A549 (cell line): Measurements from ENCODE around the gene BRF1. TPM values are rescaled to one million over a fixed set of nuclear protein-coding genes. Genes with fewer than 3 reads are reported as not detected.

Source experiments
- ATAC-seq, 2 experiments: fragments of 200-7000 bp in 1 of 2; fragments of >200 bp in 1 of 2; cut with Nextera tagmentation in 1 of 2; cut with Tn5 transposase in 1 of 2; 3 replicates each; pipeline versions ENCODE4 v1.8.0 to v1.9.1; 2018 to 2020; ENCODE audit warnings: mild to moderate bottlenecking in 1 of 2, moderate library complexity in 1 of 2
- CTCF ChIA-PET: fragments of 300-600 bp; sonication (Branson Sonifier 250); formaldehyde crosslinking; extraction: SDS; loops from one replicate; lab custom pipeline; 2021; ENCODE audit warnings: antibody characterized with exemption, inconsistent platforms; lab: Yijun Ruan, JAX
- POLR2A ChIA-PET: fragments of 350-600 bp; formaldehyde crosslinking; extraction: SDS; loops from one replicate; lab custom pipeline; 2021; ENCODE audit warnings: antibody characterized with exemption, inconsistent platforms; lab: Yijun Ruan, JAX
- DNase-seq, 2 experiments: peaks; one replicate each; pipeline versions ENCODE4 v3.0.0 to v3.0.0-alpha.2; 2011 to 2016; ENCODE audit warnings: low read depth in 1 of 2, low spot score in 1 of 2
- FAIRE-seq: peaks from 2 replicates; lab custom pipeline; 2011; peaks lifted over from hg19 to GRCh38; lab: Jason Lieb, UNC
- H3K27ac ChIP-seq, 2 experiments: fragments of >200 bp; sonication (Bioruptor Twin); formaldehyde crosslinking; 3 replicates each; pipeline ENCODE4 v1.5.1; 2016 to 2017
- H3K4me1 ChIP-seq: fragments of >200 bp; sonication (Bioruptor Twin); formaldehyde crosslinking; 3 replicates; pipeline ENCODE4 v1.6.1; 2016
- H3K4me2 ChIP-seq: fragments of >200 bp; sonication (Bioruptor Twin); formaldehyde crosslinking; 3 replicates; pipeline ENCODE4 v1.6.1; 2016
- H3K4me3 ChIP-seq: fragments of >200 bp; sonication (Bioruptor Twin); formaldehyde crosslinking; 3 replicates; pipeline ENCODE4 v1.5.1; 2016
- H3K9me3 ChIP-seq: fragments of >200 bp; sonication (Bioruptor Twin); formaldehyde crosslinking; 3 replicates; pipeline ENCODE4 v1.6.1; 2016
- CHD2 ChIP-seq: fragments of 150-350 bp; IDR thresholded peaks from 2 replicates; pipeline ENCODE4 v1.6.1; 2014; ENCODE audit warnings: low read length; ENCODE audit not compliant: partially characterized antibody
- CHD4 ChIP-seq: fragments of 200-600 bp; sonication (generic); IDR thresholded peaks from 2 replicates; pipeline ENCODE4 v1.6.1; 2016; ENCODE audit warnings: antibody characterized with exemption, mild to moderate bottlenecking, borderline replicate concordance
- EHMT2 ChIP-seq: fragments of 200-600 bp; sonication (generic); IDR thresholded peaks from 2 replicates; pipeline ENCODE4 v1.6.1; 2016; ENCODE audit warnings: antibody characterized with exemption, low read depth, mild to moderate bottlenecking, moderate library complexity
- ESRRA ChIP-seq: fragments of 150-350 bp; IDR thresholded peaks from 2 replicates; pipeline ENCODE4 v1.6.1; 2014; ENCODE audit warnings: mild to moderate bottlenecking, low read length, borderline replicate concordance
- FOSB ChIP-seq: fragments of 250-450 bp; sonication (Bioruptor Pico); IDR thresholded peaks from 2 replicates; pipeline ENCODE4 v1.5.0; 2020; ENCODE audit warnings: mild to moderate bottlenecking, moderate library complexity
- HMGXB4 ChIP-seq: fragments of 250-450 bp; sonication (Bioruptor Pico); IDR thresholded peaks from 2 replicates; pipeline ENCODE4 v1.5.0; 2021; ENCODE audit warnings: mild to moderate bottlenecking, moderate library complexity, borderline replicate concordance
- JUN ChIP-seq, 2 experiments: fragments of >200 bp; sonication (Bioruptor Twin); formaldehyde crosslinking; IDR thresholded peaks; 2 replicates in 1 of 2; 3 replicates in 1 of 2; pipeline ENCODE4 v1.6.1; 2016 to 2017
- MAFK ChIP-seq: fragments of 450-650 bp; IDR thresholded peaks from 2 replicates; pipeline ENCODE4 v1.6.1; 2014; ENCODE audit not compliant: partially characterized antibody
- MYC ChIP-seq: IDR thresholded peaks from 2 replicates; pipeline ENCODE4 v1.6.1; 2012; ENCODE audit warnings: mild to moderate bottlenecking, inconsistent platforms, low read length, improper control_type of control experiment, borderline replicate concordance
- NFE2L2 ChIP-seq: fragments of 150-350 bp; conservative IDR thresholded peaks from 2 replicates; pipeline ENCODE4 v1.6.1; 2014; ENCODE audit warnings: low read length
- NR3C1 ChIP-seq: fragments of >200 bp; sonication (Bioruptor Twin); formaldehyde crosslinking; IDR thresholded peaks from 3 replicates; pipeline ENCODE4 v1.6.1; 2017
- PBX3 ChIP-seq: IDR thresholded peaks from 2 replicates; pipeline ENCODE4 v1.6.1; 2012
- POLR2A ChIP-seq: IDR thresholded peaks from 2 replicates; pipeline ENCODE4 v1.6.1; 2012; ENCODE audit warnings: mild to moderate bottlenecking, low read length
- RNF2 ChIP-seq: fragments of 200-600 bp; sonication (generic); IDR thresholded peaks from 2 replicates; pipeline ENCODE4 v1.6.1; 2016; ENCODE audit warnings: low read depth, mild to moderate bottlenecking, antibody characterized with exemption, moderate library complexity, borderline replicate concordance
- SMC3 ChIP-seq: fragments of >200 bp; sonication (Bioruptor Twin); formaldehyde crosslinking; IDR thresholded peaks from 3 replicates; pipeline ENCODE4 v1.6.1; 2018; ENCODE audit warnings: inconsistent platforms
- TFCP2L1 ChIP-seq: fragments of 250-450 bp; sonication (Bioruptor Pico); IDR thresholded peaks from 2 replicates; pipeline ENCODE4 v1.5.0; 2021; ENCODE audit warnings: mild to moderate bottlenecking
- TP53 ChIP-seq: fragments of 250-450 bp; sonication (Bioruptor Pico); IDR thresholded peaks from 2 replicates; pipeline ENCODE4 v1.5.0; 2021; ENCODE audit warnings: mild to moderate bottlenecking, moderate library complexity
- ZSCAN20 ChIP-seq: fragments of 250-450 bp; sonication (Bioruptor Pico); IDR thresholded peaks from 2 replicates; pipeline ENCODE4 v1.8.0; 2022; ENCODE audit warnings: mild to moderate bottlenecking, moderate library complexity
- WGBS: methylation state at CpG from one replicate; pipeline ENCODE4 v1.1.6; 2017; ENCODE audit errors: missing lambda C conversion rate; 5-methylcytosine and 5-hydroxymethylcytosine counted together
- polyA plus RNA-seq, 4 experiments: library from polyadenylated mRNA; depleted of rRNA in 3 of 4; stranded (reverse); fragments of >200 nt; fragmentation: RNase III in 1 of 4; extraction: RNeasy Plus Mini Kit Qiagen cat#74134 plus additional on column Dnase treatment in 1 of 4; gene quantifications; 2 replicates in 3 of 4; 3 replicates in 1 of 4; pipeline ENCODE4 v1.2.3, GENCODE V29; 2011 to 2017

Gene BRF1
- polyA plus RNA-seq, 2 of the 4 experiments (the other 2 are of a cell fraction) = 8.5 to 25.7 TPM

- Histone ChIP-seq H3K9me3 (no peaks in the 10 kb centered on the region), H3K4me3 (no peak overlapping the region), H3K4me1 (peaks cover 16% of the 10 kb centered on the region), H3K4me2 (no peak overlapping the region), H3K27ac (no peak overlapping the region)
- no peak for DNase-seq
- 90% methylated on average over 18 of the region's 18 CpGs for WGBS
- no peak for FAIRE-seq
- ATAC-seq = no peak
- ChIA-PET CTCF (interaction anchor here (0.5 kb wide), 1 partner anchor 15 kb away, joined by 4 read pairs; no protein-coding TSS in a partner anchor), POLR2A (no interaction called here)
- TF ChIP-seq HMGXB4 (no peak), MYC (no peak), ZSCAN20 (no peak), FOSB (CRISPR knock-in tag) (no peak), PBX3 (no peak), EHMT2 (no peak), JUN (IDR thresholded peaks at IDR 0.05) (no peak), NFE2L2 (no peak), NR3C1 (no peak), TP53 (CRISPR knock-in tag) (no peak), RNF2 (no peak), CHD2 (no peak), POLR2A (no peak), TFCP2L1 (CRISPR knock-in tag) (no peak), CHD4 (no peak), SMC3 (no peak)
Measured at GRCh38 chr14:105316968-105317510, 16.2 kb upstream of the BRF1 start.

- H3K27ac ChIP-seq = no peak overlapping the region
- no peaks in the 10 kb centered on the region for H3K9me3 ChIP-seq
- peak overlapping the region; percentile 93; the same call in 2 of the 3 replicates for H3K4me2 ChIP-seq
- WGBS = 78% methylated on average over 9 of the region's 10 CpGs
- TF ChIP-seq ESRRA (no peak), PBX3 (no peak), POLR2A (no peak)
- CTCF ChIA-PET = interaction anchor here (0.5 kb wide), 1 partner anchor 14 kb away, joined by 4 read pairs; no protein-coding TSS in a partner anchor
- ATAC-seq = no peak
- H3K4me3 ChIP-seq = no peak overlapping the region
- POLR2A ChIA-PET = no interaction called here
- no peak for DNase-seq
- H3K4me1 ChIP-seq = peaks cover 16% of the 10 kb centered on the region
- no peak for FAIRE-seq
Measured at GRCh38 chr14:105316577-105316941, 15.8 kb upstream of the BRF1 start.

- peak in 1 of 2 experiments; percentile 19; a peak in 3 of 6 replicates for ATAC-seq
- peak overlapping the region; percentile 93 for H3K4me2 ChIP-seq
- ChIA-PET CTCF (interaction anchor here (0.5 kb wide), 1 partner anchor 14 kb away, joined by 4 read pairs; no protein-coding TSS in a partner anchor), POLR2A (no interaction called here)
- H3K27ac ChIP-seq = peak overlapping the region in 1 of 2 experiments; percentile 95; a peak in 3 of 6 replicates
- WGBS = 87% methylated on average over 15 of the region's 15 CpGs
- no peak for DNase-seq
- H3K9me3 ChIP-seq = no peaks in the 10 kb centered on the region
- peaks cover 16% of the 10 kb centered on the region for H3K4me1 ChIP-seq
- FAIRE-seq = no peak
- TF ChIP-seq JUN (IDR thresholded peaks at IDR 0.05) (no peak), MAFK (peak; percentile 45)
- peak overlapping the region; percentile 100 for H3K4me3 ChIP-seq
Measured at GRCh38 chr14:105315941-105316576, 15.3 kb upstream of the BRF1 start.
